NCI-H1436 treated with DMSO at 0.1 percent for 48 hours (cell line): ENCODE data around the gene CIBAR2.

ENCODE experiments used
- DNase-seq: peaks from one replicate; lab custom pipeline; 2025; lab: John Stamatoyannopoulos, UW

CIBAR2 gene

GRCh38 chr16:85103114-85104079 lies 8.9 kb downstream of the CIBAR2 start:
- DNase-seq = no peak

GRCh38 chr16:85101956-85102630 lies 10.2 kb downstream of the CIBAR2 start:
- DNase-seq = no peak

- no peak for DNase-seq
Observed at GRCh38 chr16:85100265-85100664, 12.0 kb downstream of the CIBAR2 start.

- no peak for DNase-seq
Observed at GRCh38 chr16:85098565-85098964, 13.7 kb downstream of the CIBAR2 start.

GRCh38 chr16:85096921-85097320 lies 15.4 kb downstream of the CIBAR2 start:
- DNase-seq = no peak

- no peak for DNase-seq
Observed at GRCh38 chr16:85094812-85095211, 17.5 kb downstream of the CIBAR2 start.

GRCh38 chr16:85094176-85094805 lies 18.0 kb downstream of the CIBAR2 start:
- no peak for DNase-seq

GRCh38 chr16:85093705-85094104 lies 18.6 kb downstream of the CIBAR2 start:
- no peak for DNase-seq

GRCh38 chr16:85092851-85093250 lies 19.4 kb downstream of the CIBAR2 start:
- no peak for DNase-seq

GRCh38 chr16:85092309-85092708 lies 20.0 kb downstream of the CIBAR2 start:
- DNase-seq = no peak

GRCh38 chr16:85091522-85091910 lies 20.8 kb downstream of the CIBAR2 start:
- no peak for DNase-seq

GRCh38 chr16:85090873-85091521 lies 21.3 kb downstream of the CIBAR2 start:
- no peak for DNase-seq

GRCh38 chr16:85090181-85090580 lies 22.1 kb downstream of the CIBAR2 start:
- DNase-seq = no peak

GRCh38 chr16:85089525-85089924 lies 22.7 kb downstream of the CIBAR2 start:
- no peak for DNase-seq

- DNase-seq = no peak
Observed at GRCh38 chr16:85088570-85089199, 23.6 kb downstream of the CIBAR2 start.

GRCh38 chr16:85087899-85088569 lies 24.2 kb downstream of the CIBAR2 start:
- DNase-seq = no peak

GRCh38 chr16:85086347-85087291 lies 25.7 kb downstream of the CIBAR2 start:
- DNase-seq = peak; percentile 6

GRCh38 chr16:85085721-85086120 lies 26.6 kb downstream of the CIBAR2 start:
- no peak for DNase-seq

- no peak for DNase-seq
Observed at GRCh38 chr16:85084841-85085510, 27.3 kb downstream of the CIBAR2 start.
